Type B pancreatic cell (in vitro differentiated cells): ENCODE results near the gene ARHGEF28. TPM values are rescaled to one million over a fixed set of nuclear protein-coding genes. Genes with fewer than 3 reads are reported as not detected.

Source experiments
- DNase-seq: peaks from one replicate; pipeline ENCODE4 v3.0.0; 2021; ENCODE audit warnings: mixed read lengths; ENCODE audit not compliant: unreplicated experiment; ENCODE audit errors: extremely low spot score
- H3K27ac Mint-ChIP-seq: 2 replicates; pipeline ENCODE4 v1.8.0; 2021; ENCODE audit warnings: mild to moderate bottlenecking, mixed read lengths
- H3K27me3 Mint-ChIP-seq: 2 replicates; pipeline ENCODE4 v1.8.0; 2021; ENCODE audit warnings: mixed read lengths
- H3K36me3 Mint-ChIP-seq: 2 replicates; pipeline ENCODE4 v1.8.0; 2021; ENCODE audit warnings: mixed read lengths
- H3K4me1 Mint-ChIP-seq: one replicate; pipeline ENCODE4 v1.8.0; 2021; ENCODE audit warnings: mixed read lengths; ENCODE audit not compliant: unreplicated experiment
- H3K4me3 Mint-ChIP-seq: 2 replicates; pipeline ENCODE4 v1.8.0; 2021; ENCODE audit warnings: mild to moderate bottlenecking, mixed read lengths
- H3K9me3 Mint-ChIP-seq: 2 replicates; pipeline ENCODE4 v1.8.0; 2021; ENCODE audit warnings: mixed read lengths
- CTCF ChIP-seq: fragments of 200-600 bp; sonication (generic); conservative IDR thresholded peaks from 2 replicates; pipeline ENCODE4 v1.5.0; 2021; ENCODE audit warnings: antibody characterized with exemption, mild to moderate bottlenecking
- total RNA-seq: library from RNA; stranded (reverse); gene quantifications from 2 replicates; pipeline ENCODE4 v1.2.1, GENCODE V29; 2021; ENCODE audit warnings: low replicate concordance

The ARHGEF28 gene
- total RNA-seq, 1 donor from 2014 or later = 24.9 TPM

DNA sequence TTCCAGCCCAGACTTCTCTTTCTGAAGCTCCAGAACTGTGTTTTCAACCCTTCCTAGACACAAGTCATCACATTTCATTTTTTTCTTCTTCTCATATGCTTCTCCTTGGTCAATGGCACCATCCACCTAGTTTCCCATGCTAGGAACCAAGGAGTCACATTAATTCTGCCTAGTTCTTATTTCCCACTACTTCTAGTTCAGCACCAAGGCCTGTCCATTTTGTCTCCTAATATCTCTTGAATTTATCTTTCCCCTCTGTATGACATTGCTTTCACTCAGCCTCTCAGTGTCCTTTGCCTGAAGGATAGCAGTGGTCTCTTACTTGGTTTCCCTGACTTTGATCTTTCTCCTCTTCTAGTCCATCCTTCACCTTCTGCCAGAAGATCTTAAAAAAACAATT, 38.8 kb downstream of the ARHGEF28 start:
- H3K27ac Mint-ChIP-seq = no peak overlapping the region
- no peak for TF ChIP-seq CTCF
- no peaks in the 10 kb centered on the region for H3K9me3 Mint-ChIP-seq
- H3K4me3 Mint-ChIP-seq = no peak overlapping the region
- H3K36me3 Mint-ChIP-seq = peaks cover 6% of the 10 kb centered on the region
- H3K27me3 Mint-ChIP-seq = no peaks in the 10 kb centered on the region
- H3K4me1 Mint-ChIP-seq = peaks cover 9% of the 10 kb centered on the region
- DNase-seq = no peak

GRCh38 chr5:73666891-73667290, 40.9 kb downstream of the ARHGEF28 start:
- H3K4me3 Mint-ChIP-seq = no peak overlapping the region
- H3K36me3 Mint-ChIP-seq = peaks cover 6% of the 10 kb centered on the region
- H3K4me1 Mint-ChIP-seq = peaks cover 8% of the 10 kb centered on the region
- DNase-seq = no peak
- no peaks in the 10 kb centered on the region for H3K27me3 Mint-ChIP-seq
- H3K9me3 Mint-ChIP-seq = no peaks in the 10 kb centered on the region
- TF ChIP-seq CTCF = no peak
- no peak overlapping the region for H3K27ac Mint-ChIP-seq

DNA sequence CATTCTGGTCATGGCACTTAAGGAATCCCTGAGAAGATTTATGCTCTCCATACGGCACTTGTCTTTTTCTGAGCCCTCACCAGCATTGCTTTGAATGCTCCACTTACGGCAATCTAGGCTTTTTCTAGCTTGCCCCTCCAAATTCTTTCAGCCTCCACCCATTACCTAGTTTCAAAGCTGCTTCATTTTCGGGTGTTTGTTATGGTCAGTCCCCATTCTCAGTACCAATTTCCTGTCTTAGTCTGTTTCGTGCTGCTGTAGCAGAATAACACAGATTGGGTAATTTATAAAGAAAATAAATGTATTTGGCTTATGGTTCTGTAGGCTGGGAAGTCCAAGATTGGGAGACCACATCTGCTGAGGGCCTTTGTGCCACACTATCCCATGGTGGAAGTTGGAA, 42.0 kb downstream of the ARHGEF28 start:
- peaks cover 6% of the 10 kb centered on the region for H3K4me1 Mint-ChIP-seq
- DNase-seq = no peak
- no peak for TF ChIP-seq CTCF
- H3K27ac Mint-ChIP-seq = no peak overlapping the region
- no peaks in the 10 kb centered on the region for H3K27me3 Mint-ChIP-seq
- no peaks in the 10 kb centered on the region for H3K9me3 Mint-ChIP-seq
- H3K36me3 Mint-ChIP-seq = peaks cover 6% of the 10 kb centered on the region
- peak overlapping the region; percentile 14 for H3K4me3 Mint-ChIP-seq

GRCh38 chr5:73668486-73669111, 42.6 kb downstream of the ARHGEF28 start:
- peaks cover 6% of the 10 kb centered on the region for H3K36me3 Mint-ChIP-seq
- no peaks in the 10 kb centered on the region for H3K9me3 Mint-ChIP-seq
- TF ChIP-seq CTCF = no peak
- peaks cover 8% of the 10 kb centered on the region for H3K4me1 Mint-ChIP-seq
- no peak overlapping the region for H3K4me3 Mint-ChIP-seq
- DNase-seq = no peak
- peak overlapping the region; percentile 46 for H3K27ac Mint-ChIP-seq
- H3K27me3 Mint-ChIP-seq = no peaks in the 10 kb centered on the region

DNA sequence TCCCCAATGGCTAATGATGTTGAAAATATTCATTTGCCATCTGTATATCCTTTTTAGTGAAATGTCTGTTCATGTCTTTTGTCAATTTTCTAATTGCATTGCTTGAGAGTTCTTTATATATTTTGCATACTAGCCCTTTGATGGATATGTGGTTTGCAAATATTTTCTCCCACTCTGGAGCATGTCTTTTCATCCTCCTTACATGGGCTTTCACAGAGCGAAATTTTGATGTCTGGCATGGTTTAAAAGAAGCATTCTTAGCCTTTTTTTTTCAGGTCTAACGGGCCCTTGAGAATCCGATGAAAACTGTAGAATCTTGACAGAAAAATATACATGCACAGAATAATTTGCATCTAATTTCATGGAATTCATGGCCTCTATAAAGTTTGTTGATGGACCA, 44.7 kb downstream of the ARHGEF28 start:
- Mint-ChIP-seq H3K9me3 (no peaks in the 10 kb centered on the region), H3K4me1 (peaks cover 3% of the 10 kb centered on the region), H3K27me3 (no peaks in the 10 kb centered on the region), H3K36me3 (no peaks in the 10 kb centered on the region), H3K4me3 (no peak overlapping the region), H3K27ac (no peak overlapping the region)
- no peak for TF ChIP-seq CTCF
- no peak for DNase-seq

DNA sequence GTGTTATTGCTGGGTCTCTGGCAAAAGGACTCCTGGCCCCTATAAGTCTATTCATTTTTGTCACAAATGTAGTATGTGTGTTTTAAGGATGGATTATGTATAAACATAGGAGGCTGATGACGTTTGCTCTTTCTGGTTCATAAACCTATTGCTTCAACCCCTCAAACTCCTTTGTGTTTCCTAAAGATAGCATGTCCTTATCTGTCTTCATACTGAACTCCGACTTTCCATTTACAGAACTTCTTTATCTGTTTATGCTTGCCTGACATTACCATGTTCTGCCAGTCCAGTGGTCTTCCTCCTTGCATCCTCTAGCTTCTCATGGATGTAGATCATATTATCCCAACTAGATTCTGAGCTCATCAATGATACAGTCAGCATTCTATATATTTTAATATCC, 46.1 kb downstream of the ARHGEF28 start:
- no peak for TF ChIP-seq CTCF
- no peak overlapping the region for H3K27ac Mint-ChIP-seq
- H3K4me1 Mint-ChIP-seq = peaks cover 3% of the 10 kb centered on the region
- H3K4me3 Mint-ChIP-seq = no peak overlapping the region
- H3K36me3 Mint-ChIP-seq = no peaks in the 10 kb centered on the region
- H3K9me3 Mint-ChIP-seq = no peaks in the 10 kb centered on the region
- no peaks in the 10 kb centered on the region for H3K27me3 Mint-ChIP-seq
- no peak for DNase-seq
